Measurements from ENCODE around the gene LRP1B. TPM values are rescaled to one million over a fixed set of nuclear protein-coding genes. Genes with fewer than 3 reads are reported as not detected.

LRP1B gene
- total RNA-seq, 1 donor from 2014 or later: 0.27 TPM

DNA sequence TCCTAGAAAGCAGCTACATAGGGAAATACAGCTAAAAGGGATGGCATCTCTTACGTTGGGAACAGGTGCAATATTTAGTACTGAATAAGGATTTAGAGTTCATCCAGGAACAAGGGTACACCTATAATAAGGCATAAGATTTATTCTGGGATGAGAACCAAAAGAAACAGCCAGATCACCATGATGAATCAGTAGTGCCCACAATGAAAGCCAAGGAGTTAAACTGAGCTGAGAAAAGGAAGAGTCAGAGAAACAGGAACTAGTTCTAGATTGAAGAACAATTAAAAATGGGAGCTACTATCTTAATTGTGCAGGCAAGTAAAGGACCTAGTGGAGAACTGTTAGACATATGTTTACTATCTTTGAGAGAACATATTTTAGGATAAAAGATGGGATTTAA is 692.3 kb downstream of the LRP1B start:
- intact Hi-C loops (cut with DNase I): no loop called here
- no peak for DNase-seq (ENCODE audit: low spot score)

DNA sequence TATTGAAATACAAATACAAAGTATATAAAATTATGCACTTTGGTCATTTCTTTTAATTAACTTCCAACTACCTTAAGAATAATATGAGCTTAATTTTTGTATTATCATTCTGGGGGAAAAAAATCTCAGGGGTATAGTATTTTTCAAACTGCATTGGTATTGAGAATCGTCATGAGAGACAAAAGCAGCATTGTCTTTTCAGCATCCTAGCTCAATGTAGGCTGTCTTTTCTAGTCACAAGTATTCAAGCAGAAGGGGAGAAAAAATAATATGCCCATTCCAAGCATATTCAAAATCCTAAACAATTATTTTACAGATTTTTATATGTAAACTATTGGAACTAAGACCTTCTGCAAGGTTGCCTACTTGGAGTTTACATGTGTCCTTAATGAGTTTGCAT is 693.3 kb downstream of the LRP1B start:
- intact Hi-C loops (cut with DNase I): no loop called here
- DNase-seq (ENCODE audit: low spot score): no peak

DNA sequence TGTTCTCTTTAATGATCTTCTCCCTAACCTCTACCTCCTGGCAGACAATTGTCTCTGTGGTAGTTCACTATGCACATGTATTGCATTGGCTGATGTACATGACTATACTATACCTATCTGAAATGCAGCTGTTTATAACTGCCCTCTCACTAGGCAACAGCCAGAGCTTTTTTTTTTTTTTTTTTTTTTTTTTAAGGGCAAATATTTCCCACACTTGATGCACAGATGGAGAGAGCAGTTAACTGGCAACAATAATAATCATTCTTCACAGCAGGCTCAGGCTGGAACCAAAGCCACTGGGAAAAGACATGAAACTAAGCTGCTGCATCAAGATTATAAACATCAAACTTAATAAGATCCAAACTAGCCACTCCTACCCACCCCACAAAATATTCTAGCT is 707.7 kb downstream of the LRP1B start:
- intact Hi-C loops (cut with DNase I): no loop called here
- no peak for DNase-seq (ENCODE audit: low spot score)

DNA sequence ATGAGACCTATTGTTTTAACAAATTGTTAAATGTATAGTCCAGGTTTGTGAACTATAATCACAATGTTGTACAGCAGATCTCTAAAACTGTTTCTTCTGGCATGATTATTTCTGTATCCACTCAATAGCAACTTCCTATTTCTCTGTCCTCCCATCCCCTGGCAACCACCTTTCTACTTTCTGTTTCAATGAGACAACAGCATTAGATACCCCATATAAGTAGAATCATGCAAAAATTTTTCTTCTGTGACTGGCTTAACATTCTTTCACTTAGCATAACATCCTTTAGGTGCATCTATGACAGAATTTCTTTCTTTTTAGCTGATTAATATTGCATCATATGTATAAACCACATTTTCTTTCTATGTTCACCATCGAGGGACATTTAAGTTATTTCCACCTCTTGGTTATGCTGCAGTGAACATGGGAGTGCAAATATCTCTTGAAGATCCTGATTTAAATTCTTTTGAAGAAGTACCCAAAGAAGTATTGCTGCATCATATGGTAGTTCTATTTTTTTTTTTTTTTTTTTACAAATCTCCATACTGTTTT is 713.5 kb downstream of the LRP1B start:
- intact Hi-C loops (cut with DNase I): no loop called here
- DNase-seq (ENCODE audit: low spot score): no peak

DNA sequence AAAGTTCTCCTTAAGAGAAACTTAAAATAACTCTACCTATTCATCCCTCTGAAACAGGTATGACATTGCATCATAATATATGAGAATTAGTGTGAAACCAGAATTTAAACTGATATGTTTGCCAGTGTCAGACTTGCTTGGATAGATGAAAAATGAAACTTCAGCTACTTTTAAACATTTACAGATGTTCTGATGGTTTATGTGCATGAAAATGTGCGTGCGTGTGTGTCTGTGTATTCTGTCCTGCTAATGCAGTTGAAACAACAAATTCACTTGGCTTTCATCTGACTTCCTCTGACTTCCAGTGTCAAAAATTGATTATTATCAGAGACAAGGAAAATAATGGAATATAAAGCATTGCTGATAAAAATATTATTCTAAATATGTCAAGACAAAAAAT is 719.4 kb downstream of the LRP1B start:
- intact Hi-C loops (cut with DNase I): no loop called here

DNA sequence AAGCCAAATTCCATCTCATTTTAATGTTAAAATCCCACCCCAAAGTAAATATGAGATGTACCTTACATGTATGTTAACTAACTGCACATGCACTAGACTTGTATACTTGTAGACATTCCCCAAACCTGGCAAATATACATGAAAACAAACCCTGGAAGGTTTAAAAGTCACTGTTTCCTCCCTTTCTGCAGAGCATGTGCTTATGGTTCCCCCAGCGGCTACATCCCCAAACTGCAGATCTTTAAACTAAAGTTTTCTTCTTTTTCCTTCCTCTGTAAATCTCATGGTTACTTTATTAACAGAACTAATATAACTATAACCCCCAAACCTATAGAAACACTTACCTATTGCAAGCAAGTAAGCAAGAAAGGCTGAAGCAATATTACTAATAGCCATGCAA is 731.5 kb downstream of the LRP1B start:
- no peak for DNase-seq (ENCODE audit: low spot score)
- intact Hi-C loops (cut with DNase I): no loop called here

More for the DNA sequence above, 719.4 kb downstream of the LRP1B start:
- DNase-seq (ENCODE audit: low spot score): no peak

DNA sequence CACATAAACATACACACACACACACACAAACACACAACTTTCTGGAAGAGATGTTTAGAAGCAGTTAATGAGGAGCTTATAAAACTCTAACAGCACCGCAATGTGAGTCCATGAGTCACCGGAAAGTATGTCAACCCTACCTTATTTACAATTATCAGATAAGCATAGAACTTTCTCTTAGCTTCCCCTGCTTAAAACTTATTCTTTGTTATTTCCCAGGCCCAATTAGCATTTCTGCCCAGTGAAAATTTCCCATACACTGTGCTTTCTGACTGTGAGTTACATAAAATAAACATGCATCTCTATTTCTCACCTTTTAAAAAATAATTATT is 737.6 kb downstream of the LRP1B start:
- DNase-seq (ENCODE audit: low spot score): no peak
- intact Hi-C loops (cut with DNase I): no loop called here

DNA sequence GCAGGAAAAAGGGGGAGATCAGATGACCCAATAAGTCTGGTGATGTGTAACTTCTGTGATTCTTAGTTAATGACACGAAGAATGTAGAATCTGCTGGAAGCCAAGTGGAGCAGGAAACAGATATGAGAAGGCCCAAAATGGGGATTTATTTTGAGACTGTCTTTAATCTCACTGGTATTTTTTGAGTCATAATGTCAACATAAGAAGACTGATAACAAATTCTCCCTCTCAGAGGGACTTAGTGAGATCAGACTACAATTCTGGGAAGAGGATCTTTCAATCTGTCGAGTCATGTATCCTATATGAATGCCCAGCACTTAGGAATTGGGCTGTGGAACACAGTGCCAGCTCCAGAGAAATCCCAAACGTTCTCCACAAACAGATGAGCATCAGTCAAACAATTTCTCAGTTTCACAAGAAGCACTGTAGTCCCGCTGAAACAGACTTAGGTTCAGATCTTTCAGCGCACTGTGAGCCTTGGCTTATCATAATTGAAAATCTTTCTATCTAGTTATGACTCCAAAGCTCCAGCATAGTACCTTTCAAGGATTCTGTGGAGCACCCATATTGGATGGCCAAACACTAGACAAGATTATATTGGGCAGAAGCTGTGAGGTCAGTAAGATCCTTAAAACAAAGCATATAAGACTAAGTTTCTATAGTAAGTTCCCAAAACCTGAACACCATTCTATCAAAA is 738.2 kb downstream of the LRP1B start:
- no peak for DNase-seq (ENCODE audit: low spot score)

DNA sequence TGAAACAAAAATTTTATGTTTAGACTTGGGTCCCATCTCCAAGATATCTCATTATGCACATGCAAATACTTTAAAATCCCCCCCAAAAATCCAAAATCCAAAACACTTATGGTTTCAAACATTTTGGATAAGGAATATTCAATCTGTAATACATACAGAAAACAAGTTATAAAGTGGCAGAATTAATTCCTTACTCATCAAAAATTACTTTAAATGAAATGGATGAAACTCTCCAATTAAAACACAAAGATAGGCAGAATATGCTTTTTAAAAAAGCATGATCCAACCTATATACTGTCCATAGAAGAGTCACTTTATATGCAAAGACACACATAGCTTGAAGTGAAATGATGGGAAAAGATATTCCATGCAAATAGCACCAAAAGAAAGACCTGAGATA is 744.6 kb downstream of the LRP1B start:
- no peak for DNase-seq (ENCODE audit: low spot score)
- intact Hi-C loops (cut with DNase I): no loop called here

More for the DNA sequence above, 738.2 kb downstream of the LRP1B start:
- intact Hi-C loops (cut with DNase I): no loop called here

DNA sequence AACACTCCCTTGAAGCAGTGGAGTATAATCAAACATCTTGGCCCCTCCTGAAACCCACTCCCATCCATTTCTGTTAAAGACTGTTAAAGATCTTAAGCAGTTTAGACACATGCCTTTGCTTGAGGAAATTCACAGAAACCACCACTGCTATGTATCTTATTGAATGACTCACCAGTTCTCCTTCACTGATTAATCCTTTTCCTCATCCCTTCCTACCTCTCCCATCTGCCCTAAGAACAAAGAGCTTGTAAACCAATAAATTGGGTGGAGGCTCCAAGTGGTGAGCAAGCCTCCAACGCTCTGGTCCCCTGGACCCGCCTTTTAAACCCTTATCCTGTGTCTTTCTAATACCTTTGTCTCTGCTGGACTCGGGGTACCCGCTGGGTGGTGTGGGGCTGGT is 746.1 kb downstream of the LRP1B start:
- no peak for DNase-seq (ENCODE audit: low spot score)
- intact Hi-C loops (cut with DNase I): no loop called here

DNA sequence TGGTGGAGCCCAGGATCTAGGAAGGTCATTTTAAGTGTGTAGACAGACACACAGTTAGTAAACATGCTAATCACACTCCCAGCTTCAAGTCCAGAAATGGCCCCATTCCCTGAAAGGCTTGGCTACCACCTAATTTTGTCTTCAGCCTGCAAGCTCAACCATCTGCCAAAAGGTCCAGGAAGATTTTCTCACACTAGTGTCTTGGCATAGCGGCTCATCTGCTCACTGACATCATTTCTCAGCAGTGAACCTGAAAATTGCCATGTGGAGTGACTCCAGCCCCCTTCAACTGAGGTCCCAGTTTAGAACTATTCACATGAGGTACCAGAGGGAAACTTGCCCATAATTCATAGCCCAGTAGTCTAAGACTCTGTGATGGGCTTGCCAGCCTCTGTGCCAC is 748.9 kb downstream of the LRP1B start:
- DNase-seq (ENCODE audit: low spot score): no peak
- intact Hi-C loops (cut with DNase I): no loop called here

DNA sequence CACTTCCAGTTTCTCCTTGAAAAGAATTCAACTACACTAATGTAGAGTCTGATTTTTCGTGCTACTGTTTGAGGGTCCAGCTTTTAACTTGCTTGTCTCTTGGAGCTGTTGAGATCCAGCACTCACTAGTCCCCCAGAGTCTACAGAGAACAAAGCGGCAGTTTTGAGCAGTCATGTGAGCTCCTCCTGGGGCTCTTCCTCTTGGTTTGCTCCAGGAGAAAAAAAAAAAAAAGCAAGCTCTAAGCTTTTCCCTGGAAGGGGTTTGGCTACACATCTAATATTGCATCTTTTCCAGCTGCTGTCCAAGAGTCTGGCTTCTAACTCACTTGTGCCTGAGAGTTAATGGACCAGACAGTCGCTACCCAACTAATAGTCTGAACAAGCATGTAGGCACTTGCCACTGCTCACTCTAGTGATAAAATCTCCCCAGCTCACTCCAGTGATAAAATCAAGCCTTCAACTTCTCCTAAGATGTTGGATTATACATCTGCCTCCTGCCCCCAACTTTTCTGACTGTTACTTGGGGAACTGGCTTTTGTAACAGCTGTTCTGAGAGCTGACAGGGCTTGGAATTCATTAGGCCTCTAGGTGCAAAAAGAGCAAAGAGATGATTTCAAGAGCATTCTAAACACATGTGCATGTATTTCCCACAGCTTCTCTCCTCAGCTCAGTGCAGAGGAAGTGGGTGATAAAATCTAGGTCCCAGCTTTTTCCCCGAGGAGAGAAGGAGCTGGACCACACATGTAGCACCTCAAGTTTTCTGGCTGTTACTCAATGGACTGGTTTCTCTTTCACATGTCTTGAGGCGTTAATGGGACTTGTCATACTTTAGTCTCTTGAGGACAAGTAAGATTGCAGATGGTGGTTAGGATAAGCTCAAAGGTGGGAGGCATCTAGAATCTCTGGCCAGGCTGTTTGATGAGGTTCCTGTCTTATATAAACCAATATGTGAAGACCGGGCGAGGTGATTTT is 750.5 kb downstream of the LRP1B start:
- intact Hi-C loops (cut with DNase I): no loop called here
- no peak for DNase-seq (ENCODE audit: low spot score)

DNA sequence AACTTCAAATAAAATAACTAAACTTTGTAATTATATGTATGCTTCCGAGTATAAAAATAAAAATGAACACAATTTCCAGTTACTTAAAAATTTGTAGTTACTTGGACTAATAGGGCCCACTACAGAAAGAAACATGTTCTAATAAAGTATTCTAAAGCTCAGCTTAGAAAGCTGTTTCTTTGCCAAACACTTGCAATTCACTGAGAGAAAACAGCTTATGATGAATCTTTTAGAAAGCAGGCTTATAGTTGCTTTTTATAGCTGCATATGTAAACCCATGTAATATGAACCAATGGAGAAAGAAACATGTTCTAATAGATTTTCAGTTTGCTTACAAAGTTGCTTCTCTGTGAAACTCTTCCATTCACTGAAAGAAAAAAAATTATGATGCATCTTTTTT is 766.0 kb downstream of the LRP1B start:
- intact Hi-C loops (cut with DNase I): no loop called here
- DNase-seq (ENCODE audit: low spot score): no peak

DNA sequence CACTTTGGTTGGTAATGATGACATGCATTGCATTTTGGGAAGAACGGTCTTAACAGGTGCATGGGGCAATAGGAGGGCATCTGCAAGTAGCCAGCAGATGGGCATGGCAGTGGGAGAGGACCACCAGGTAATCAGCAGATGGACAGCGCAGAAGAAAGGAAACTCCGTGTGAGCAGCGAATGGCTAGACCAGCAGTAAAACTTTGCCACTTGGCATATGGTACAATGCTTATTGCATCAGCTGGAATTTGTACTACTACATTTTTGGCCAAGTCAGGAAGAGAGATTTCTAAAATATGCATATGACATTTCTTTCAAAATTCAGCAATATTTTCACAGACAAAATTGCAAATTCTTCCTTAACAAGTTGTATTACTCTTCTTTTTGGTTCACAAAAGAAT is 768.5 kb downstream of the LRP1B start:
- intact Hi-C loops (cut with DNase I): no loop called here
- DNase-seq (ENCODE audit: low spot score): no peak

DNA sequence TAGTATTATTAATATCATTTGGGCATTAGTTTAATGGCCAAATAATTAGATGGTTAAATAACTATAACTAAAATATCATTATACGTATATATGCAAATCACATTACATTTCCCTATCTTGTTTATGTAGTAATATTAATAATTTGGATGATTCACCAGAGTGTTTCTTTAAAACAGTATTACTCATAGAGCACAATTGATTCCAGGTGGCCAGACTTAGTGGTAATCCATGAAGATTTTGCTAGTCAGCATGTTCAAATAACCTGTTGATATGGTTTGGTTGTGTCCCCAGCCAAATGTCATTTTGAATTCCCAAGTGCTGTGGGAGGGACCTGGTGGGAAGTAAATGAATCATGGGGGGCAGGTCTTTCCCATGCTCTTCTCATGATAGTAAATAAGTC is 782.3 kb downstream of the LRP1B start:
- DNase-seq (ENCODE audit: low spot score): no peak
- intact Hi-C loops (cut with DNase I): no loop called here

DNA sequence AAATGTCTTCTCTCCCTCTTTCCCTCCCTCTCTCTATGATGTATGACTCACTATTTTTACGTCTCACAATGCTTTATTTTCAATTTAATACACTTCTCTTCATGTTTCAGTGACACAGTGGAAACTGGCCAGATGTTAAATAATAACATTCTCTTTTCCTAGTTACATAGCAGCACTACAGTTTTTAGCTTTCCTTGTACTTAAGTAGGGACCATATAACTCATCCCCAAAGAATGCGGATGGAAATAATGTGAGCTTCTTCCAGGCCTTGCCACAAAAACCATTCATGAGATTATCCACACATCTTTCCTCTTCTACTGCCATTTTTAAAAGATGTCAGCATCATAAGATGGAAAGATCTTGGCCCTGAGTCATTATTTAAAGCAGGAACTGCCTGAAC is 789.4 kb downstream of the LRP1B start:
- no peak for DNase-seq (ENCODE audit: low spot score)
- intact Hi-C loops (cut with DNase I): no loop called here

DNA sequence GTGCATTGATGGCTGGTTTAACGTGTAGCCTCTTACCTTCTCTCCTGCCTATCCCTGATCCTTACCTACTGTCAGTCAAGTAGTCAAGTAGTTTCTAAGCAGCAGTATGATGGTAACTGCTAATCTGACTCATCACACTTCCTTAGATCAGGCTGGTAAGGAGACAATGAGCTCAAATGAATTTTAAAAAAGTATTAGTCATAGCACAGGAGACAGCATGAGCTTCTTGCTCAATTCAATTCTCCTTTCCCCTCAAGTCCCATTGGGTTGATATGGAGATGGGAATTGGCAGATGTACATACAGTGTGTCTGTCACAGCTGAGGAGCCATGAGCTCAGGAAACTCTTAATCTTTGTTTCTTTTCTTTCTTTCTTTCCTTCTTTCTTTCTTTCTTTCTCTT is 799.7 kb downstream of the LRP1B start:
- no peak for DNase-seq (ENCODE audit: low spot score)
- intact Hi-C loops (cut with DNase I): no loop called here

DNA sequence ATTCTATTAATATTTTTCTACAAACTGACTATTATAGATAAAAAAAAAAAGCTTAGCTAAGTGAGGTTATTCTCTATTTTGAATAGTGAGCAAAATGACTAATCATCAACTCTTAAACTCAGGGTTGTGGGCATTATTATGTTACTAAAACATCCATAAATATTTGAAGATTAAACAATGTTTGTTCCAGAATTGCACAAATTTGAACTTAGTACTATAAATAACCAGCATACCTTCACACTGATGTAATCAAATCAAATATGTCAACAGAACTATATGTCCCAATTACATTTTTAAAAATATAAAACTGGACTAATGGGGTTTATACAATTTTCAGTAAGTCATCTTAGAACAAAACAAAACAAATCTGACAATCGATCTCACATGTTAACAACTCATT is 800.9 kb downstream of the LRP1B start:
- DNase-seq (ENCODE audit: low spot score): no peak
- intact Hi-C loops (cut with DNase I): no loop called here

DNA sequence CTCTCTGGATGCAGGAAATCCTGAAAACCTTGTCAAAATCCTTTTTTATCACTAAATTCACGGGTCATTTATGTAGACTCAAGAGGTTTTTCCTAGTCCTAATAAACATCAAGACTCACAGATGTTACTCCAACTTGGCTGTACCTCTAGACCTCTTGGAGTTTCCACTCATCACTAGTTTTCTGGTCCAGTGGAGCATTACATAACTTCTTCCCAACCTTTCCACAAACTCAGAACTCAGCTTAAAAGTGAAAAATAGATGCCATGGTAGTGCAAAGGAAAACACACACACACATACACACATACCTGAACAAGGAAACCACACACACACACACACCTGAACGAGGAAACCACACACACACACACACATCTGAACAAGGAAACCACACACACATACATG is 807.2 kb downstream of the LRP1B start:
- intact Hi-C loops (cut with DNase I): no loop called here
- no peak for DNase-seq (ENCODE audit: low spot score)

DNA sequence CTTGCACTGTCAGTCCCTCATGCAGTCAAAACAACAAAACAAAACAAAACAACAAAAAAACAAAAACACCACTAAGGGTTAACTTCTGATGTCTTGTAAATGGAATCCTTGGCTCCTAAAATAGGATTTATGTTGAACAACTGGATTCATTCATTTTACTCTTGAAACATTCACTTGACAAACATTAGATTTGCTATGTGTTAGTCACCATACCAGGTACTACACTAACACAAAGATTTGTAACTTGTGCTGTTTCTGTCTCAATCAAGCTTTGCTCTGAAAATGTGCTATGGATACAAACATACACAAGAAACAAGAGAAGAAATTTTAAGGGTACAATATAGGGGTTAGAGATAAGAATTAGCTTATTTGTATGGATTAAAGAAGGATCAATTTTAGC is 812.8 kb downstream of the LRP1B start:
- intact Hi-C loops (cut with DNase I): no loop called here
- DNase-seq (ENCODE audit: low spot score): no peak

DNA sequence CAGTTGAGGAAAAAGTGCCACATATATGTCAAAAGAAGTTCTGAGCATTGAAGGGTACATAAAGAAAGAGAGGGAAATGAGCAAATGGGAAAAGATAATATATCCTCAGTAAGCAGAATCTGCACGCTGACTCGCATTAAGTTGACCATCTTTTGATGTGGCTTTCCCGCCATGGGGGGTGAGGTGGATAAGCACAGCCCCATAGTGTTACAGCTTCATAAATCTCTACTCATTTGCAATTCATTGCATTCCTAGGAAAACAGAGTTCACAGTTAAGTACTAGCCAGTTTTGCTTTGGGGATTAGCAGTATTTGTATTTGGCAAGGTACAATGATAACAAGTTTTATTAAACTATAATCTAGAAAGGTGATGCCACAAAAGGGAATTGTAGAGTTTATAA is 814.2 kb downstream of the LRP1B start:
- DNase-seq (ENCODE audit: low spot score): no peak
- intact Hi-C loops (cut with DNase I): no loop called here

Measured in cardiac septum (tissue), 1 donor.